Activated CD4-positive, alpha-beta T cell treated with anti-CD3 and anti-CD28 coated beads, Interleukin-2, amount 50 U/mL, for 24 hours (primary cell): ENCODE results near the gene IRAK1.
"Not testable (repeated sequence)": the region's sequence is repeated elsewhere in the genome, so short reads cannot be mapped to it uniquely, and the experiment has no call there.

ENCODE experiments used
- DNase-seq, 2 donors: peaks; one replicate each; pipeline ENCODE4 v3.0.0-alpha.2; 2020; ENCODE audit warnings: low read depth in 1 of 2, low spot score in 1 of 2

Gene IRAK1

GRCh38 chrX:153999359-154000037 lies 20.2 kb downstream of the IRAK1 start:
- no peak for DNase-seq

DNA sequence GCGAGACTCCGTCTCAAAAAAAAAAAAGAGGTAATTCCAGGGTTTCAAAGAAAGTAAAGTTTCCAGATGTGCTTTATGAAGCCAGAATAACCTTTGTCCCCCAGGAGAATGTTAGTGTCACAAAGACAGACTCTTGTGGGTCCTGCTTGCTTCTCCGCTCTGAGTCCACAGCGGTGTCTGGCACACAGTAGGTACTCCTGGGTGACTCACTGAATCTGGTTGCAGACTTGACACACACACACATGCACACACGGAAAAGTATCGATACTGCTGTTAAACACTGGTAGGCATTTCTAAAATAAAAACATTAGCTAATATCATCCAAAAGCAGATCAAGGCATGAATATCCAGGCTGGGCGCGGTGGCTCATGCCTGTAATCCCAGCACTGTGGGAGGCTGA lies 24.2 kb downstream of the IRAK1 start:
- DNase-seq, result no peak

DNA sequence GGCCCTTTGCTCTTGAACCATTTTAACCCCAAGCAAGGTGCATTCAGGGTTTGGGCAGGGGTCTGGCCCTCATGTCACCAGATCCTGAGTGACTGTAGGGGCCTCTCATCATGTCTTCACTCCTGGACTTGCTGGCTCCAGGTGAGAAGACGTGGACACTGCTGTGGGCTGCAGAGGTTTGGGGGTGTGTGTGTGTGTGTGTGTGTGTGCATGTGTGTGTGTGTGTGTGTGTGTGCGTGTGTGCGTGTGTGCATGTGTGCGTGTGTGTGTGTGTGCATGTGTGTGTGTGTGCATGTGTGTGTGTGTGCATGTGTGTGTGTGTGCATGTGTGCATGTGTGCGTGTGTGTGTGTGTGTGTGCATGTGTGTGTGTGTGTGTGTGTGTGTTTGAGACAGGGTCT lies 25.3 kb downstream of the IRAK1 start:
- not testable (repeated sequence) for DNase-seq

DNA sequence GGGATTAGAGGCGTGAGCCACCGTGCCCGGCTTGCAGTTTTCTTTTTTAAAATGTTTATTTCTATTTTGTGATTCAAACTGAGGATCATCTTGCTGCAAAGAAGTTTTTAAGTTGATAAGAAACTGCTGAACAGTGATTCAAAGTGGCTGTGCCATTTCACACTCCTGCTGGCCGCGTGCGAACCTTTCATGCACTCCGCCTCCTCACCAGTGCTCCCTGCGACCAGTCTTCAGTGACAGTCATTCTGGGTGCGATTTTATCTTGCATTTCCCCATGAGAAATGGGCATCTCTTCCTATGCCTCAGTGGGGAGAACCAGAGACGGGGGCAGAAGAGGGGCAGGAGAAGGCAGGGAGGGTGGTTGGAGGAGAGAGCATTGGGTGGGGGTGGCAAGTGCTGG lies 25.7 kb downstream of the IRAK1 start:
- no peak for DNase-seq

GRCh38 chrX:153993079-153993478 lies 26.6 kb downstream of the IRAK1 start:
- DNase-seq, result no peak

DNA sequence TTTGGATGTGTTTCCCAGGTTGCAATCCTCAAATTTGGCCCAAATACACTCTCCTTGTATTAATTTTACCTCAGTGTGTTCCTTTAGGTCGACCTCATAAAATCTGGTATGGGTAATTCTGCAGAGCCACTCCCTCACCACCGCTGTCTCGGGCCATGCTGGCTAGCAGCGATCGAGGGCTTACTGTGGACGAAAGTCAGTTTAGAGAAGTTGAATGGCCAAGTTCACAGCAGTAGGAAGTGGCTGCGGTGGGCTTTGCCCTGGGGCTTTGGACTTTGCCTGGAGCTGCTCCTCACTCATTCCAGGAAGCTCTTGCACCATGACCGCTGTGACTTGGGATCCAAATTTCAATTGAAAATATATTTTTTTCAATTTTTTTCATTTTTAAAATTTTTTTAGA lies 27.5 kb downstream of the IRAK1 start:
- no peak for DNase-seq

DNA sequence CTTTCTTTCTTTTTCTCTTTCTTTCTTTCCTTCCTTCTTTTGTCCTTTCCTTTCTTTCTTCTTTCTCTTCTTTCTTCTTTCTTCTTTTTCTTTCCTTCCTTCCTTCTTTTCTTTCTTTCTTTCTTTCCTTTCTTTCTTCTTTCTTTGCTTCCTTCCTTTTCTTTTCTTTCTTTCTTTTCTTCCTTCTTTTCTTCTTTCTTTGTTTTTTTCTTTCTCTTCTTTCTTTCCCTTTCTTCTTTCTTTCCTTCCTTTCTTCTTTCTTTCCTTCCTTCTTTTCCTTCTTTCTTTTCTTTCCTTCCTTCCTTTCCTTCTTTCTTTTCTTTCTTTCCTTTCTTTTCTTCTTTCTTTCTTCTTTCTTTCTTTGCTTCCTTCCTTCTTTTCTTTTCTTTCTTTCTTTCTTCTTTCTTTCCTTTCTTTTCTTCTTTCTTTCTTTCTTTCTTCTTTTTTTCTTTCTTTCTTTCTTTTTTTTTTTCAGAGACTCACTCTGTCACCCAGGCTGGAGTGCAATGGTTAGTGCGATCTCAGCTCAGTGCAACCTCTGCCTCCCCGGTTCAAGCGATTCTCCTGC lies 28.6 kb downstream of the IRAK1 start:
- DNase-seq, result no peak

DNA sequence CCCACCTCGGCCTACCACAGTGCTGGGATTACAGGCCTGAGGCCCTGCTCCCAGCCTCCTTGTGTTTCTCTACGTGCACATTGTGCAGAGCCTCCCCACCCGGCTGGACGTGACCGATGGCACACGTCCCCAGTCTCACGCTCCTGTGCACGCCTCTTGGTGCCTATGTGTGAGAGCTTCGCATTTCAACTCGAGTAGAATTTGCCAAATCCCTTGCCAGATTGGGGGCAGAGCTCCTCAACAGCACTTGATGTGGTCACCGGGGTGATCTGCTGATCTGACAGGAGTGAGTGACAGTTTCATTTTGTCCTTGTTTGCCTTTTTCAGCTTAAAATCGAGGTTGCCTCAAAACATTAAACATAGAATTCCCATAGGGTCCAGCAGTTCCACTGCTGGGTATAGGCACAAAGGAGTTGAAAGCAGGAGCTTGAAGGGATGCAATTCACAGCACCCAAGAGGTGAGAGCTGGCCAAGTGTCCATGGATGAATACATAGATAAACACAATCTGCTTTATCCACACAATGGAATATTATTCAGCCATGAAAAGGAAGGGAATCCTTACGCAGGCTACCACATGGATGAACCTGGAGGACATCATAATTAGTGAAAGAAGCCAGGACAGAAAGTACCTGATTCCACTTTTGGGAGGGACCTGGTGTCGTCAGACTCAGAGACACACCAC lies 29.6 kb downstream of the IRAK1 start:
- no peak for DNase-seq

- no peak for DNase-seq
These were observed 31.2 kb downstream of the IRAK1 start for GRCh38 chrX:153988493-153988892.

DNA sequence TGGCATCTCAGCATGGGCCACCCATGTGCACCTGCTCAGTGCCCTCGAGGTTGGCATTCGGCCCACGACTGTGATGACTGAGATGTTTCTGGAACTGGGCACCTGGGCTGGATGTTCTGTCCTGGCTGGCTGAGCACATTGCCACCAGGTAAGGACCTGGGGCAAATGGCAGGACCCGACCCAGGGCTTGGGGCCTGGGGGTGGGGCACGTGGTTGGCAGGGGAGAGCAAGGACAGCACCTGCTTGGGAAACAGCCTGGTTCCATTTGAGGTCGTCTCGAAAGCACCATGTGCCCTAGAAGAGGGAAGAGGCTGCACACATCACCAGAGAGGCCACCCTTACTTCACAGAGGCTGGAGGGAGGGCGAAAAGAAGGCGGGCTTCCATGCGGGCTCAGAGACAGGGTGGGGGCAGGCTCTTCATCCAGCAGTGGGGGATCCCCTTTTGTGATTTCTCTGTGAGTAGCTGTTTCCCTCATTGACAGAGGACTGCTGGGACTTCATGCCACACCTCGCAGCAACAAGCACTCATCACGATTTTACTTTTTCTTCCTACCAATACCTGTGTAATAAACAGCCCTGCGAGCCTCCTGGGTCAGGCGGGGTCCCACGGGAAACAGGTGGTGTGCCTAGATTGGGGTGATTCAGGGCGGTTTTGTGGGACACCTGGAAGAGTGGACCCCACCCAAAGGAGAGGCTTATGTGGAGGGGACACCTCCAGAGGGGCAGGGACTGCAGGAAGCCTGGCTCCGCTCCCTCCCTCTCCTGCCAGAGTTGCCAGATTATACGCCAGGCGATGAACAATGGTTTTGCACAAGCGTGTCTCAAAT lies 35.1 kb downstream of the IRAK1 start:
- peak in 1 of 2 donors; percentile 51 for DNase-seq

GRCh38 chrX:153983321-153983801 lies 36.3 kb downstream of the IRAK1 start:
- DNase-seq, result no peak

DNA sequence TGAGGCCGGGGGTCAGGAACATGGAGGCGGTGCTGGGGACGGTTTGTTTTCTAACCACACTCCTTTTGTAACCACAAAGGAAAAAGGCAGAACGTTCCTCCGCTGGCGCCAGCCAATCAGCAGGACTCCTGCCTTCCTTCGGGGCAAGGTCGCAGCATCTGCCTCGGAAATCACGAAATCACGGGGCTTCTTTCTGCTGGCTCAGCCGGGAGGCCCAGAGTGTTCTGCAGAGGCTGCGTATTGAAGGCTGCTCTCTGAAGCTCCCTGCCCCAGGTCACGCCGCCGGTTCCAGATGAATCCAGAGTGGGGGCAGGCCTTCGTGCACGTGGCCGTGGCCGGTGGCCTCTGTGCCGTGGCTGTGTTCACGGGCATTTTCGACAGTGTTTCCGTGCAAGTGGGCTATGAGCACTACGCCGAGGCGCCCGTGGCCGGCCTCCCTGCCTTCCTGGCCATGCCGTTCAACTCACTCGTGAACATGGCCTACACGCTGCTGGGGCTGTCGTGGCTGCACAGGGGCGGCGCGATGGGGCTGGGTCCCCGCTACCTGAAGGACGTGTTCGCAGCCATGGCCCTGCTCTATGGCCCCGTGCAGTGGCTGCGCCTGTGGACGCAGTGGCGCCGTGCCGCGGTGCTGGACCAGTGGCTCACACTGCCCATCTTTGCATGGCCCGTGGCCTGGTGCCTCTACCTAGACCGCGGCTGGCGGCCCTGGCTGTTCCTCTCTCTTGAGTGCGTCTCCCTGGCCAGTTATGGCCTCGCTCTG lies 37.8 kb downstream of the IRAK1 start:
- DNase-seq, result peak in 1 of 2 donors; percentile 43

DNA sequence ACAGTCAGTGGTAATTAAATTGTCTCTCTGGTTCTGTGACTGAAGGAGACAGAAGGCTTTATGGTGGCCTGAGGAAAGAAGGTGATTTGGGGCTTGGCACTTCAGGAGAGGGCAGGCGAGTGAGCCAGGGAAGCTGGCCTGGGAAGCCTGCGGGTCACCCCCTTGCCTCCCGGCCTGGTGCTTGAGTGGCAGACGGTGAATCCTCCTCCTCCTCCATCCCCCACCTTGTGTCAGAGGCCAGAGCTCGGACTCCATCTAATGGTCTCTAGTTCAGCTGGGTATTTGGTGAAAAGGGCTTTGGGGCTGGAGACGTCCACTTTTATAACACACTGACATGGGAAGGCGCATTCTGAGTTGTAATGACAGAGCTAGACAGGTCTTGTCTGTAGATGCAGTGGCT lies 38.5 kb downstream of the IRAK1 start:
- no peak for DNase-seq

DNA sequence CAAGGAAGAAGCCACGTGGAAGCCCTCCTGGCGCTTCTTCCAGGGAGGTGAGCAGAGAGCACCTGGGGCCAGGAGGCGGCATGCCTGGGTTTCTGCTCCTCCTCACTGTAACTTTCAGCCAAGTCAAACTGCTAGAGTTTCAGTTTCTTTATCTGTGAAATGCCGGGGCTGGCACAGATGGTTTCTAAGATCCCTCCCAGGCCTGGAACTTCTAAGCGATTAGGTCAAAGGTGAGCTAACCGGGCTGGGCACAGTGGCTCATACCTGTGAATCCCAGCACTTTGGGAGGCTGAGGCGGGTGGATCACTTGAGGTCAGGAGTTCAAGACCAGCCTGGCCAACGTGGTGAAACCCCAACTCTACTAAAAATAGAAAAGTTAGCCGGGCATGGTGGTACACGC lies 39.3 kb downstream of the IRAK1 start:
- not testable (repeated sequence) for DNase-seq

GRCh38 chrX:153974726-153975286 lies 44.9 kb downstream of the IRAK1 start:
- no peak for DNase-seq

DNA sequence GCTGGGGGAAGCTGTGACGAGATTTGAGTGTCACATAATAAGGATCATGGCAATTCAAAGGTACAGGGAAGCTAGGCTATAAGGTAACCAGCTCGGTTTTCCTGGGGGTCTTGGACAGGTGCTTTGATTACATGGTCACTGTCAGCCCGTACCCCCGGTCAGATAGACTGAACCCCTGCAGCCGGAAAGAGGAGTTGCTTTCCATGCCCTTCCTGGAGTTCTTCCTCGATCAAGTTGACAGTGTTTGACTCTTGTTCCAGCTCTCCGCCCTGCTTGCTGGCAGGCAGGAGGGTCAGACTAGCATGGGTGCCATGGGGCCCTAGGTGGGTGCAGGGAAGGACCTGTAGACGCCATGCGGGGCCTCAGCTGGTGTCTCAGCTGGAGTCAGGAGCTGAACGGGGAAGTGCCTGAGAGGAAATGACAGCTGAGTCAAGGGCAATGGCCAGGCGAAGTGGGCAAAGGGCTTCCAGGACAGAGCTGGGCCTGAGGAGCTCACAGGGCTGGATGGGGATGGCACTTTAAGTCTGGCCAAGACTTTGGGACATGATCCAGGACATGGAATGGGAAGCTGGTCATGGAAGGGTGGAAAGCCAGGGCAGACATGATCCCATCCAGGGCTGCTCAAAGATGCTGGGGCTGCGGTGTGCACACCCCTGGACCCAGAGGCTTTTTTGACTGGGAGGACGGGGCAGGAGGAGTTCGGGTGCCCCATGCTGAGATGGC lies 45.5 kb downstream of the IRAK1 start:
- no peak for DNase-seq

DNA sequence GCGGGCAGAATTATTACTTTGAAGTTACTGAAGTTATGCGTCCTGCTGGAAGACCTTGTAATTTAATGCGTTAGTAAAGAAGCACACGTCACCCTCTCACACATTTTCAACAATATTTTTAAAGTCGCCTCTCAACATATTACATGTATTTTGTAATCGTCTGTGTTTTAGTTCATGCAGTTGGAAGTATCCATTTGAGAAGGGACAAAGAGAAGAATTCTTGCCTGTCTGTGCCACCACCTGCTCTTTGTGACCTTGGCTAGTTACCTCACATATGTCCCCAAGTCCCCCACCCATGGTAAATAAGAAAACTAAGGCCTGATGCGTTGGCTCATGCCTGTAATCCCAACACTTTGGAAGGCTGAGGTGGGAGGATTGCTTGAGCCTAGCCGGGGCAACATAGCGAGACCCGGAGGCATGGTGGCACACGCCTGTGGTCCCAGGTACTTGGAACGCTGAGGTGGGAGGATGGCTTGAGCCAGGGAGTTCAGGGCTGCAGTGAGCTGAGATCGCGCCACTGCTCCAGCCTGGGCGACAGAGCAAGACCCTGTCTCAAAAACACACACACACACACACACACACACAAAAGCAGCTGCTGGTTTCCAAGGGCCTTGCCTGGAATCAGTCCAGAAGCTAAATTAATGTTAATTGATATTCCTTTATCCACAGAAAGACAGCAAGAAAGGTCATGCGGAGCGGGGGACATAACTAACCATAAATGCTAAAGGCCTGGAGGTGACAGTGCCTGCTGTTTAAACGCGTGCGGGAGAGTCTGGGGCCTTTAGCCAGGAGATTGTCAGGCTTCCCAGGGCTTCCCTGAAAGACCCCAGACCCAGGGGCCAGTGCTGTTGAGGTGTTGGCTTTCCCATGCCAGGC lies 46.3 kb downstream of the IRAK1 start:
- DNase-seq, result no peak

- DNase-seq, result peak; percentile 66 to 84
These were observed 47.2 kb downstream of the IRAK1 start, which contains the start of gene TMEM187 for GRCh38 chrX:153972368-153973126. Gene TMEM187, plus strand, starts transcription at chrX:153972754. Its CDS starts 9,309 bp downstream, at chrX:153982063.
